Liver (tissue), 9 donors: Measurements from ENCODE around the gene CYB561. TPM values are rescaled to one million over a fixed set of nuclear protein-coding genes. Genes with fewer than 3 reads are reported as not detected.

Source experiments
- DNase-seq: peaks from one replicate; pipeline ENCODE4 v3.0.0-alpha.2; 2017; ENCODE audit warnings: low spot score
- H3K27ac ChIP-seq, 2 donors: one replicate each; pipeline ENCODE4 v1.7.0; 2013; ENCODE audit warnings: inconsistent platforms in 2 of 2, low read length in 2 of 2, control low read depth in 1 of 2, low read depth in 1 of 2, mild to moderate bottlenecking in 1 of 2
- H3K27me3 ChIP-seq, 4 donors: one replicate each; pipeline versions ENCODE4 v1.6.1 to v1.7.0; 2013; ENCODE audit warnings: low read length in 3 of 4, inconsistent platforms in 1 of 4, mild to moderate bottlenecking in 1 of 4, moderate library complexity in 1 of 4; ENCODE audit not compliant: control insufficient read depth in 4 of 4, insufficient read depth in 4 of 4
- H3K36me3 ChIP-seq, 4 donors: one replicate each; pipeline versions ENCODE4 v1.6.1 to v1.7.0; 2013; ENCODE audit warnings: low read length in 3 of 4, mild to moderate bottlenecking in 3 of 4, low read depth in 1 of 4, moderate library complexity in 1 of 4; ENCODE audit not compliant: control insufficient read depth in 4 of 4, insufficient read depth in 3 of 4
- H3K4me1 ChIP-seq, 4 donors: one replicate each; pipeline versions ENCODE4 v1.6.1 to v1.7.0; 2013; ENCODE audit warnings: low read length in 3 of 4, mild to moderate bottlenecking in 3 of 4, moderate library complexity in 1 of 4; ENCODE audit not compliant: control insufficient read depth in 4 of 4, insufficient read depth in 4 of 4
- H3K4me3 ChIP-seq, 3 donors: one replicate each; pipeline versions ENCODE4 v1.6.1 to v1.7.0; 2013; ENCODE audit warnings: low read length in 3 of 3, control low read depth in 1 of 3, low read depth in 1 of 3, mild to moderate bottlenecking in 1 of 3
- H3K9ac ChIP-seq, 2 donors: one replicate each; pipeline ENCODE4 v1.7.0; 2013; ENCODE audit warnings: low read length in 2 of 2, mild to moderate bottlenecking in 2 of 2, moderate library complexity in 2 of 2, control low read depth in 1 of 2, low read depth in 1 of 2
- H3K9me3 ChIP-seq, 4 donors: one replicate each; pipeline versions ENCODE4 v1.6.1 to v1.7.0; 2013; ENCODE audit warnings: low read length in 3 of 4; ENCODE audit not compliant: control insufficient read depth in 4 of 4
- CTCF ChIP-seq: fragments of 150-350 bp; IDR thresholded peaks from 2 replicates; pipeline ENCODE4 v1.5.1; 2017; ENCODE audit warnings: improper control_type of control experiment, low read depth, low read length; ENCODE audit not compliant: missing input control
- EGR1 ChIP-seq, 2 donors: IDR thresholded peaks; 2 replicates each; pipeline ENCODE4 v1.6.1; 2016 to 2018; ENCODE audit warnings: antibody characterized with exemption in 2 of 2, low read depth in 2 of 2
- FOXA1 ChIP-seq: IDR thresholded peaks from 2 replicates; pipeline ENCODE4 v1.6.1; 2016; ENCODE audit warnings: antibody characterized with exemption
- FOXA2 ChIP-seq: IDR thresholded peaks from 2 replicates; pipeline ENCODE4 v1.6.1; 2016; ENCODE audit warnings: antibody characterized with exemption
- GABPA ChIP-seq, 2 donors: IDR thresholded peaks in 1 of 2; conservative IDR thresholded peaks in 1 of 2; 2 replicates each; pipeline ENCODE4 v1.6.1; 2016; ENCODE audit warnings: antibody characterized with exemption in 2 of 2, mild to moderate bottlenecking in 1 of 2, moderate library complexity in 1 of 2
- HNF4A ChIP-seq, 2 donors: conservative IDR thresholded peaks; 2 replicates each; pipeline ENCODE4 v1.6.1; 2016; ENCODE audit warnings: antibody characterized with exemption in 2 of 2, mild to moderate bottlenecking in 2 of 2
- HNF4G ChIP-seq: IDR thresholded peaks from 2 replicates; pipeline ENCODE4 v1.6.1; 2016; ENCODE audit warnings: antibody characterized with exemption
- MAX ChIP-seq: IDR thresholded peaks from 2 replicates; pipeline ENCODE4 v1.6.1; 2016; ENCODE audit warnings: antibody characterized with exemption
- NR2F2 ChIP-seq: IDR thresholded peaks from 2 replicates; pipeline ENCODE4 v1.6.1; 2016; ENCODE audit warnings: antibody characterized with exemption
- RAD21 ChIP-seq, 2 donors: IDR thresholded peaks; 2 replicates each; pipeline ENCODE4 v1.6.1; 2016; ENCODE audit warnings: antibody characterized with exemption in 2 of 2, mild to moderate bottlenecking in 2 of 2
- REST ChIP-seq: IDR thresholded peaks from 2 replicates; pipeline ENCODE4 v1.6.1; 2016; ENCODE audit warnings: antibody characterized with exemption, mild to moderate bottlenecking
- RXRA ChIP-seq, 2 donors: IDR thresholded peaks; 2 replicates each; pipeline ENCODE4 v1.6.1; 2017 to 2018; ENCODE audit warnings: antibody characterized with exemption in 2 of 2, mild to moderate bottlenecking in 1 of 2
- SP1 ChIP-seq: IDR thresholded peaks from 2 replicates; pipeline ENCODE4 v1.6.1; 2018; ENCODE audit warnings: antibody characterized with exemption, mild to moderate bottlenecking
- TAF1 ChIP-seq: conservative IDR thresholded peaks from 2 replicates; pipeline ENCODE4 v1.6.1; 2016; ENCODE audit warnings: antibody characterized with exemption, mild to moderate bottlenecking
- YY1 ChIP-seq: IDR thresholded peaks from 2 replicates; pipeline ENCODE4 v1.6.1; 2016; ENCODE audit warnings: antibody characterized with exemption, mild to moderate bottlenecking
- ZBTB33 ChIP-seq: IDR thresholded peaks from 2 replicates; pipeline ENCODE4 v1.6.1; 2016; ENCODE audit warnings: antibody characterized with exemption
- WGBS: extraction: QIAGEN DNeasy Blood & Tissue Kit; methylation state at CpG from one replicate; pipeline ENCODE4 v1.1.7; 2013; 5-methylcytosine and 5-hydroxymethylcytosine counted together
- polyA plus RNA-seq, 2 donors: library from polyadenylated mRNA; stranded (reverse) in 1 of 2; unstranded in 1 of 2; fragments of 200-250 nt in 1 of 2; fragments of >200 nt in 1 of 2; fragmentation: Nextera tagmentation in 1 of 2; extraction: Ambion mirVana in 1 of 2; gene quantifications; one replicate each; pipeline versions ENCODE4 v1.2.1 to v1.2.3, GENCODE V29; 2013 to 2015
- total RNA-seq, 2 donors: library from RNA; depleted of rRNA; stranded (reverse); fragments of >200 nt; gene quantifications; one replicate each; pipeline ENCODE4 v1.2.3, GENCODE V29; 2014
- TF ChIP-seq, protein P1 (sequence below): IDR thresholded peaks from 2 replicates; pipeline ENCODE4 v1.6.1; 2016; ENCODE audit warnings: antibody characterized with exemption
- donor health status: healthy.
- donor health status: healthy.
- donor health status: healthy.
- donor health status: healthy.
- donor health status: healthy.

Gene CYB561
- total and polyA plus RNA-seq, 4 donors: 0.93 to 18.5 (median 12.9) TPM

- TF ChIP-seq NR2F2 (no peak), HNF4G (no peak), YY1 (peak; percentile 49), RXRA (IDR thresholded peaks at IDR 0.05) (no peak), HNF4A (conservative IDR thresholded peaks at IDR 0.05) (peak in 1 of 2 donors; percentile 16), EGR1 (IDR thresholded peaks at IDR 0.05; ENCODE audit: low read depth in 2 of 2) (no peak), MAX (no peak), FOXA1 (no peak)
- WGBS: 8% methylated on average over 24 of the region's 24 CpGs
- no peaks in the 10 kb centered on the region for H3K36me3 ChIP-seq
- peak overlapping the region; percentile 73 to 75 for H3K27ac ChIP-seq
- H3K9me3 ChIP-seq: no peaks in the 10 kb centered on the region
- peak overlapping the region; percentile 65 to 76 (median 73) for H3K4me3 ChIP-seq
- peaks cover 7 to 16% (median 9%) of the 10 kb centered on the region in 4 donors for H3K4me1 ChIP-seq
- H3K27me3 ChIP-seq: no peaks in the 10 kb centered on the region
- H3K9ac ChIP-seq: peak overlapping the region; percentile 20 to 37
- no peak for DNase-seq
Measured at GRCh38 chr17:63445571-63445953, 544 bp downstream of the CYB561 start.

GRCh38 chr17:63445065-63445464 lies 1.0 kb downstream of the CYB561 start:
- Histone ChIP-seq H3K4me1 (peaks cover 7 to 16% (median 9%) of the 10 kb centered on the region in 4 donors), H3K4me3 (peak overlapping the region in 2 of 3 donors; percentile 73 to 76), H3K9ac (no peak overlapping the region), H3K27ac (no peak overlapping the region), H3K36me3 (no peaks in the 10 kb centered on the region), H3K27me3 (no peaks in the 10 kb centered on the region), H3K9me3 (no peaks in the 10 kb centered on the region)
- no peak for DNase-seq
- TF ChIP-seq CTCF: no peak
- no peak for TF ChIP-seq RXRA (IDR thresholded peaks at IDR 0.05)
- TF ChIP-seq GABPA (IDR thresholded peaks at IDR 0.05 in 1 of 2, conservative IDR thresholded peaks at IDR 0.05 in 1 of 2): no peak
- TF ChIP-seq TAF1: no peak
- TF ChIP-seq YY1: no peak
- no peak for TF ChIP-seq FOXA1
- TF ChIP-seq SP1: no peak
- TF ChIP-seq ZBTB33: no peak
- no peak for TF ChIP-seq FOXA2
- TF ChIP-seq HNF4A (conservative IDR thresholded peaks at IDR 0.05): no peak
- TF ChIP-seq, protein P1, sequence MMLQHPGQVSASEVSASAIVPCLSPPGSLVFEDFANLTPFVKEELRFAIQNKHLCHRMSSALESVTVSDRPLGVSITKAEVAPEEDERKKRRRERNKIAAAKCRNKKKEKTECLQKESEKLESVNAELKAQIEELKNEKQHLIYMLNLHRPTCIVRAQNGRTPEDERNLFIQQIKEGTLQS: no peak
- TF ChIP-seq RAD21 (IDR thresholded peaks at IDR 0.05): no peak
- no peak for TF ChIP-seq HNF4G
- no peak for TF ChIP-seq REST
- TF ChIP-seq MAX: no peak
- TF ChIP-seq NR2F2: no peak
- TF ChIP-seq EGR1 (IDR thresholded peaks at IDR 0.05; ENCODE audit: low read depth in 2 of 2): no peak
- WGBS: 76% methylated on average over 7 of the region's 7 CpGs
